GM08714 (cell line): ENCODE measurements around the gene CDYL.

ENCODE experiments used
- H3K4me3 ChIP-seq: fragments of 200-500 bp; sonication (Bioruptor generic); 2 replicates; pipeline ENCODE4 v1.5.1; 2014; ENCODE audit warnings: mild to moderate bottlenecking, low read length, inconsistent platforms
- ZNF274 ChIP-seq: IDR thresholded peaks from 2 replicates; pipeline ENCODE4 v1.6.1; 2012; ENCODE audit warnings: mild to moderate bottlenecking, low read depth, low read length

The CDYL gene

GRCh38 chr6:4903121-4903520 lies 126.9 kb downstream of the CDYL start:
- H3K4me3 ChIP-seq, result no peak overlapping the region
- no peak for TF ChIP-seq ZNF274

- no peak overlapping the region for H3K4me3 ChIP-seq
- TF ChIP-seq ZNF274, result no peak
Measured at GRCh38 chr6:4903751-4904370, 127.7 kb downstream of the CDYL start.

- no peak overlapping the region for H3K4me3 ChIP-seq
- TF ChIP-seq ZNF274, result no peak
Measured at GRCh38 chr6:4904461-4905025, 128.3 kb downstream of the CDYL start.

- TF ChIP-seq ZNF274, result no peak
- no peak overlapping the region for H3K4me3 ChIP-seq
Measured at GRCh38 chr6:4905826-4906225, 129.6 kb downstream of the CDYL start.

- no peak for TF ChIP-seq ZNF274
- peak overlapping the region; percentile 57; the same call in 1 of the 2 replicates for H3K4me3 ChIP-seq
Measured at GRCh38 chr6:4906293-4907276, 130.4 kb downstream of the CDYL start.

GRCh38 chr6:4907602-4908001 lies 131.4 kb downstream of the CDYL start:
- TF ChIP-seq ZNF274, result no peak
- H3K4me3 ChIP-seq, result no peak overlapping the region; the same call in 1 of the 2 replicates

GRCh38 chr6:4908062-4908461 lies 131.9 kb downstream of the CDYL start:
- no peak overlapping the region; the same call in 1 of the 2 replicates for H3K4me3 ChIP-seq
- no peak for TF ChIP-seq ZNF274

DNA sequence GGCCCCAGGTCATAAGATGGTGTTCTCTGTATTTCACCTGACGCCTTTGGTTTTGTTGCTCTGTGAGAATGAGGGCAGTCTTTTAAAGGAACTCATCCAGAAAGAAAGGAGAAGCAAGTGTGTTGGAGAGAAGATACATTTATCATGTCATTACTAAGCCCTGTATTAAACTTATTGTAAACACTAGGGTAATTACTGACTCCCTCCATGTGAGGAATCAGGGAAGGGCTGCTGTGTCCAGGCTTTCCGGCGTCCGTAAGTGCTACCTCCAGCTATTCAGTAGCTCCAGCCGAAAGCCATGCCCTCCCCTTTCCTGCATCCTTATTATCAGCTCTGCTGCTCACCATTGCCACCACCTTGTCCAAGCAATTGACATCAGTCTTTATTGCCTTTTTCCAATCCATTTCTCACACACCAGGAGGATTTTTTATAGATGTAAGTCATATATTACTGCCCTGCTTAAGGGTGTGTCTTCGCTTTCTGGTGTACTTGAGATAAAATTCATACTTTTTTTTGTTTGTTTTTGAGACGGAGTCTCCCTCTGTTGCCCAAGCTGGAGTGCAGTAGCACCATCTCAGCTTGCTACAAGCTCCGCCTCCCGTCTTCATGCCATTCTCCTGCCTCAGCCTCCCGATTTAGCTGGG lies 133.0 kb downstream of the CDYL start:
- TF ChIP-seq ZNF274, result no peak
- H3K4me3 ChIP-seq, result no peak overlapping the region

DNA sequence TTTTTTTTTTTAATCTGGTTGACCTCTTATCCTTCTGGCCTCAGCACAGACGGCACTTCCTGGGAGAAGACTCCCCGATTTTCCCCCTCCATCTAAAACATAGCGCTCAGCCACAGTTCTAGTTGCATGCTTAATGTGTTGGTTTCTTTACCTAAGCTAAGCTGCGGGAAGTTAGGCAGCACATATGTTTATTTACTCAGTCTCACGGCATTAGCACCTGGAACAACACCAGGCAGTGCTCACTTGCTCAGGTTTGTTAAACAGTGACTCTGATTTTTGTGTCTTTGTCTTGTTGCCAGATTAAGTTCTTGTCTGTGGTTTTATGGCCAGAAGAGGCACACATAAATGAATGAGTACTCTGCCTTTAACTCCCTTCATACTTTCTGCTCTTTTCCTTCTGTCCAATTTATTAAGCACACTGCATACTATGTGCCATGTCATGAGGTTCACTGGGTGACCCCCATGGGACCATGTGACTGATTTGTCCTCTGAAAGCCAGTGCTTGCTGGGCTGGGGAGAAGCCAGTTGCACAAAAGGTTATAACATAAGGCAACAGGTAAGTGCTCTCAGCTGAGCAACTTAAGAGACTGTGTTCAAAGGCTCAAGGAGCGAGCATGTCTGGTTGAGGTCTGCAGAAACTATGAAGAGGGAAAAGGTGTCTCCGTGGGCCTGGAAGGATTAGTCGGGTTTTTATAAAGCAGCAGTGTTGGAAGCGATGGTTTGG lies 134.0 kb downstream of the CDYL start:
- no peak for TF ChIP-seq ZNF274
- H3K4me3 ChIP-seq, result no peak overlapping the region

GRCh38 chr6:4912559-4912958 lies 136.4 kb downstream of the CDYL start:
- H3K4me3 ChIP-seq, result no peak overlapping the region
- TF ChIP-seq ZNF274, result no peak

DNA sequence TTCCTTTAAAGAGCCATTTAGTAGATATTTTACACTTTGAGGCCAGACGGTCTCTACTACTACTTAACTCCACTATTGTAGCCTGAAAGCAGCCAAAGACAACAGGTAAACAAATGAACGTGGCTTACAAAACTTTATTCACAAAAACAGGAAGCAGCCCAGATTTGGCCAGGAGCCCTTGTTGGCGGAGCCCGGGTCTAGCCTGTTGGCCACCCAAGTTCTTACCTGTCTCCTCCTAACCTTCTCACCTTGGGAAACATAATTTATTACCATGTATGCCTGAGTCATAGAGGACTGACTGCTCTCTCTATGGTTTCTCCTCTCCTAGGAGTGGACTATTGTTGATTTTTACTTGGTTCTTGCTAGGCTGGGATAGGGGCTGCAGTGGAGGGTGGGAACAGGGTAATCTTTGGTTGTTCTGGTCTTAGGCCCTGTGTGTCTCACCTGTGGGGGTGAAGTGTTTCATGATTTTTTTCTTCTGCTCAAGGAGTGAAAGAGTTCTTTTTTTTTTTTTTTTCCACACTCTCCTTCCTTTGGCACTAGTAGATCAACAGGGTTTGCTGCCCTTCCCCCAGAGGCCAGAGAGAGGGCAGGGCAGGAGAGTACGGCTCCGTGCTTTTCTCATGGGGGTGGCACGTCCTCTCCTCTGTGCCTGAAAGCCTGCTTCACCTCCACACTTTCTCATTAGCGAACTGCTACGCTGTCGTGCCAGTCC lies 137.7 kb downstream of the CDYL start:
- no peak overlapping the region for H3K4me3 ChIP-seq
- no peak for TF ChIP-seq ZNF274

GRCh38 chr6:4914420-4915159 lies 138.4 kb downstream of the CDYL start:
- H3K4me3 ChIP-seq, result no peak overlapping the region
- no peak for TF ChIP-seq ZNF274

DNA sequence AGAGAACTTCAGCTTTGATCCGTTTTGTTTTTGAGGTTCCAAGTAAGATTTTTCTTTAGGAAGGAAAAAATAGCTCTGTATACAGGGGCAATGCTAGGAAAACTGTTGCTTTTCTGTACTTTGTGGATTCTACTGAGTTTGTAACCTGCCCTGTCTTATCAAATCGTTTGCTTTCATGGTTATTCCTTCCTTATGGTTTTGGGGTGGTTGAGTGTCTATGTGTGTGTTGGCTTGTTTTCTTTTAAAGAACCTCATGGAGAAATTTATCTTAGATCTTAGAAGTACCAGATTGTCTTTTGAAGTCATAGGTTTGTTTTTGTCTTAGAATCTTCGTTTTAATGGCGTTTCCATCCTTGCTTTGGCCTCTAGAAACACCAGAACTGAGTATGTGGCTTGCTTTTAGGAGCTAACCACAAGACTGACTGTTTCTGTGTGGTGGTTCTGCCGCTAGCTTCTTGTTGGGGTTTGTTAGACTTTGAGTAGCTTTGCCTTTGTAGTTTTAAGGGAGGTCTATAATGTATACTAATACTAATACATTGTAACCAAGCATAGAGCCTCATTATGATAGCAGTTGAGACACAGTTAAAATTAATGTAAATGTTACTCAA lies 140.9 kb downstream of the CDYL start:
- TF ChIP-seq ZNF274, result no peak
- H3K4me3 ChIP-seq, result no peak overlapping the region
